GM10248 (cell line): Measurements from ENCODE around the gene SHROOM1.

Source experiments
- CTCF ChIA-PET: fragments of 300-600 bp; sonication (Branson Sonifier 250); formaldehyde crosslinking; extraction: SDS; loops from one replicate; lab custom pipeline; 2021; ENCODE audit warnings: antibody characterized with exemption; lab: Yijun Ruan, JAX
- POLR2A ChIA-PET: fragments of 350-650 bp; sonication (Branson Sonifier 250); formaldehyde crosslinking; extraction: SDS; loops from one replicate; lab custom pipeline; 2020; ENCODE audit warnings: antibody characterized with exemption; lab: Yijun Ruan, JAX
- DNase-seq: peaks from one replicate; pipeline ENCODE4 v3.0.0; 2012; ENCODE audit errors: extremely low spot score
- TF ChIP-seq, protein P1 (sequence below): IDR thresholded peaks from 2 replicates; pipeline ENCODE4 v1.5.1; 2012; ENCODE audit warnings: mild to moderate bottlenecking, low read depth; ENCODE audit errors: extremely low read depth, missing control alignments, control extremely low read depth

Gene SHROOM1

GRCh38 chr5:132790201-132790865 is 40.1 kb downstream of the SHROOM1 start:
- CTCF ChIA-PET: interaction anchor here (1.4 to 1.9 kb wide), 3 partner anchors 12 to 30 kb away, joined by 4 to 8 read pairs (median 6); no protein-coding TSS in a partner anchor
- POLR2A ChIA-PET: no interaction called here
- DNase-seq: no peak
- TF ChIP-seq, protein P1, sequence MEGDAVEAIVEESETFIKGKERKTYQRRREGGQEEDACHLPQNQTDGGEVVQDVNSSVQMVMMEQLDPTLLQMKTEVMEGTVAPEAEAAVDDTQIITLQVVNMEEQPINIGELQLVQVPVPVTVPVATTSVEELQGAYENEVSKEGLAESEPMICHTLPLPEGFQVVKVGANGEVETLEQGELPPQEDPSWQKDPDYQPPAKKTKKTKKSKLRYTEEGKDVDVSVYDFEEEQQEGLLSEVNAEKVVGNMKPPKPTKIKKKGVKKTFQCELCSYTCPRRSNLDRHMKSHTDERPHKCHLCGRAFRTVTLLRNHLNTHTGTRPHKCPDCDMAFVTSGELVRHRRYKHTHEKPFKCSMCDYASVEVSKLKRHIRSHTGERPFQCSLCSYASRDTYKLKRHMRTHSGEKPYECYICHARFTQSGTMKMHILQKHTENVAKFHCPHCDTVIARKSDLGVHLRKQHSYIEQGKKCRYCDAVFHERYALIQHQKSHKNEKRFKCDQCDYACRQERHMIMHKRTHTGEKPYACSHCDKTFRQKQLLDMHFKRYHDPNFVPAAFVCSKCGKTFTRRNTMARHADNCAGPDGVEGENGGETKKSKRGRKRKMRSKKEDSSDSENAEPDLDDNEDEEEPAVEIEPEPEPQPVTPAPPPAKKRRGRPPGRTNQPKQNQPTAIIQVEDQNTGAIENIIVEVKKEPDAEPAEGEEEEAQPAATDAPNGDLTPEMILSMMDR: no peak

DNA sequence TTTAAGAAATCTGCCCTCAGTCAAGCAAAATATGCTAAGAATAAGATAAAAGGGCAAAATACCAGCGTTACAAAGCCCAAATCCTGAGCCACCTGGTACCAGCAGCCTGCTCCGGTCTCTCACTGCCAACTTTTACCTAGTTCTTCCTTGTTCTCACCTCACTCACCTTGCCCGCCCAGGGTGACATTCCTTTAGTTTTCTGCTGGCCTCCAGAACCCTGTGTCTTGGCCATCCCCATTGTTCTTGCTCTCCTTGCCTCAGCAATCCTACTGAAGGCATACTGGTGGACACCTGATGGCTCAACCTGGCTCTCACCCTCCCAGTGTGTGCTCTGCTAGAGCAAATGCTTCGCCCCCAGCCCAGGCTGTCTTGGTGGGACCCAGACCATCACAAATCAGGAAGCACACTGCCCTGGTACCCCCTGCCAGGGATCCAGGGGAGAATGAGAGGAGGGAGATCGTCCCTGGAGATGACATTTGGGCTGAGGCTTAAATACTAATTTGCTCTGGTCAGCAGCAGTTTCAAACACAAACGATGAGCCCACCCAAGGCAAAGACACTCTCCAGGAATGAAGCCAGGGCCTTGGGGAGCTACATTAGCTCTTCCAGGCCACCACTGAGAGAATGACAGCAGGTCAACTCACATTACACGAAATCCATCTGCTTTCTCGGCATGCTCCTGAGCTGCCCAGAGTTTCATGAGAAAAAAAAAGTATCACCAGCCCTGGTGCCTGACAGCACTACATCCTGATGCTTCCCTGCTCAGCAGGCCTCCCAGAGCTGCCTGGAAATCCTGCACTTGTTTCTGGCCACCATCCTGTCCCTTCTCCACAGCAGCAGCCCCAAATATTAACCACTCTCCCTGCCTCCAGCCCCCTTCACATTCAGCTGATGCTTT is 41.2 kb downstream of the SHROOM1 start:
- CTCF ChIA-PET: interaction anchor here (1.4 to 1.9 kb wide), 2 partner anchors 19 to 31 kb away, joined by 4 to 8 read pairs; no protein-coding TSS in a partner anchor
- no peak for DNase-seq
- TF ChIP-seq, protein P1: no peak
- POLR2A ChIA-PET: no interaction called here

DNA sequence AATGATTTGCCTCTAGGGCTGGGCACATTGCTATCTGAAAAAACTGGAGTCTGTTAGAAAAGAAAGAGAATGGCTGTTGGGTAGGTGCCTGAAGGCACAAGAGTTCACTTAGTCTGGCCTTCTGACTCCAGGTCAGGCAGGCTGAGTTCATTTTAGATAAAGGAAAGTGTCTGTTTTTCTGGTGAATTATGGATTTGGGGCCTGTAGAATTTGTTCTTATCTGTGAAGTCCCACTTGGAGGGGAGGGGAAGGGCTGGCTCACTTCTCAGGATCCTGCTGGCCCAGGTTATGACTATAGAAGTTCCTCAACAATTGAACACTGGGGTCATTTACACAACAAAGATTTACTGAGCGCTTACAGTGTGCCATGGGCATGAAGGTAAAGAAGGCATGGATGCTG is 41.9 kb downstream of the SHROOM1 start:
- no peak for DNase-seq
- CTCF ChIA-PET: interaction anchor here (1.0 to 1.3 kb wide), 2 partner anchors 9 to 31 kb away, joined by 3 to 4 read pairs; no protein-coding TSS in a partner anchor
- POLR2A ChIA-PET: no interaction called here
- TF ChIP-seq, protein P1: no peak

DNA sequence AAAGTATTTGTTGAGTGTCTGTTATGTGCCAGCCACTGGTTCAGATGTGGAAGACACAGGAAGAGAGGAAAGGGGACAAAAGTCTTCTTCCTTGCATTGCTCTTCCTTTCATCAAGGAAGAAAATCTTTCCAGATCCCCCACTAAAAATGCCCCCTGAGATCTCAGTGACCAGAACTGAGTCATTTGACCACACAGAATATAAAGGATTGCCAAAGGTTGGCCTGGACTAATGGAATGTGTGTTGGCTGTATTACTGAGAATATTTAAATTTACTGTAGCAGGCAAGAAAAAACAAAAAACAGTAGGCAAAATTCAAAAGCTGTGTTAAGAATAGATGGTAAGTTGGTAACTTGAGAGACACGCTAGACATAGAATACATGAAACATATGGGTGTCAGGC is 43.4 kb downstream of the SHROOM1 start:
- ChIA-PET POLR2A (no interaction called here), CTCF (interaction anchor here (1.2 to 1.7 kb wide), 2 partner anchors 9 to 32 kb away, joined by 4 to 5 read pairs; no protein-coding TSS in a partner anchor)
- DNase-seq: no peak
- TF ChIP-seq, protein P1: no peak

DNA sequence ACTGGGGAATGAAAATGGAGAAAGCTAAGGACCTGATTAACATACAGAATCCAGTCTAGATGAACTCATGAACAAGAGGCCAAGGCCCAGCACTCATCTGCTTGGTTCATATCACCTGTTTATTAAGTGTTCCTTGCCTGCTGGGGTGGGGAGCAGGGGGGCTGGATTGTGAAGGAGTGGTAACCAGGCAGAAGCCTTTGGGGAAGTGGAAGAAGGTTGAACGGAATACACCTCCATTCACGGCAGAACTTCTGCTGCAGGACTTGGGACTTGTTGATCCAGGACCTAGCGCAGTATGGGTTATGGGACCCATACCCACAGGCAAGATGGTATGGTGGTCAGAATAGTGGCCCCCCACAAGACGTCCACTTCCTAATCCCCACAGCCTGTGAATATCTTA is 44.6 kb downstream of the SHROOM1 start:
- ChIA-PET CTCF (interaction anchor here (1.2 to 3.1 kb wide), 12 partner anchors 10 to 42 kb away, joined by 3 to 15 read pairs (median 5); partner anchors contain the start of gene CCNI2), POLR2A (interaction anchor here (1.0 kb wide), 1 partner anchor 34 kb away, joined by 3 read pairs; no protein-coding TSS in a partner anchor)
- TF ChIP-seq, protein P1: no peak
- DNase-seq: no peak

DNA sequence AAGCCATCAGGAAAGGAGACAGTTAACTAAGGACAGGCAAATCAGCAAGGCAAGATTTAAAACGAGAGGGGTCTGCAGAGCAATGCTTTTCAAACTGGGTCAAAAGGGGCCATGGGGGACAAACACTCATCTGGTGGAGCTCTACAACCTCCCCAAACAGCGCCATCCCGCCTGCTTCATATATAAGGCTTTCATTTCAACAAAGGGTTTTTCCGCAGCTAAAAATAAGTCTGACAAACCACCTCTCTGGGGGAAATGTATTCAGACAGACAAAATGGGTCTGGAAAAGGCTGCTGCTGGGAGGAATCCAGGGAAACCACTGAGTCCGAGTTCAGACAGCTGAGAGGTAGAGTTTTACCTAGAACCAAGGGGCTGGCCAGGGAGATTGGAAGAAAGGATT is 45.1 kb downstream of the SHROOM1 start:
- CTCF ChIA-PET: interaction anchor here (1.1 to 3.1 kb wide), 14 partner anchors 9 to 43 kb away, joined by 3 to 15 read pairs (median 4); partner anchors contain the start of gene CCNI2
- TF ChIP-seq, protein P1: no peak
- POLR2A ChIA-PET: interaction anchor here (1.0 kb wide), 1 partner anchor 34 kb away, joined by 3 read pairs; no protein-coding TSS in a partner anchor
- DNase-seq: peak; percentile 17
